ENCODE data around the gene POLE. TPM values are rescaled to one million over a fixed set of nuclear protein-coding genes. Genes with fewer than 3 reads are reported as not detected.

POLE gene
- total and polyA plus RNA-seq, 2 donors (not counting 1 experiment from before 2014, with no cell fraction given), result 6.2 to 9.6 TPM

GRCh38 chr12:132717531-132718387 is 30.6 kb upstream of the POLE start:
- Histone ChIP-seq H3K27me3 (ENCODE audit: control insufficient read depth, insufficient read depth, low read length) (no peaks in the 10 kb centered on the region), H3K79me2 (ENCODE audit: control insufficient read depth, insufficient read depth, low read length) (peaks cover 14% of the 10 kb centered on the region), H3K36me3 (ENCODE audit: control insufficient read depth, insufficient read depth, low read length) (peaks cover 18% of the 10 kb centered on the region), H3K4me2 (ENCODE audit: extremely low read depth, insufficient read depth, low read length) (no peak overlapping the region), H3K4me1 (ENCODE audit: control insufficient read depth, extremely low read depth, insufficient read depth, low read length) (no peaks in the 10 kb centered on the region), H3K4me3 (replicated peaks in 1 of 4; ENCODE audit: control extremely low read depth in 1 of 4, insufficient read depth in 1 of 4, low read depth in 3 of 4, low read length in 4 of 4) (no peak overlapping the region), H4K20me1 (ENCODE audit: control insufficient read depth, extremely low read depth, insufficient read depth, low read length) (no peaks in the 10 kb centered on the region), H3K27ac (ENCODE audit: insufficient read depth, low read length) (no peak overlapping the region), H3K9me3 (ENCODE audit: control insufficient read depth, insufficient read depth, low read depth, low read length) (no peaks in the 10 kb centered on the region), H2AFZ (ENCODE audit: low read length) (no peak overlapping the region), H3K9ac (ENCODE audit: insufficient read depth, low read length) (no peak overlapping the region)
- no peak for DNase-seq (ENCODE audit: low read depth in 2 of 2)
- TF ChIP-seq CTCF (conservative IDR thresholded peaks at IDR 0.05 in 1 of 2, IDR thresholded peaks at IDR 0.05 in 1 of 2; ENCODE audit: low read depth in 1 of 2, low read length in 2 of 2) (no peak), EZH2 (IDR thresholded peaks at IDR 0.05; ENCODE audit: low read length, missing control alignments) (no peak)

GRCh38 chr12:132717011-132717410 is 29.9 kb upstream of the POLE start:
- H3K27me3 ChIP-seq (ENCODE audit: control insufficient read depth, insufficient read depth, low read length), result no peaks in the 10 kb centered on the region
- no peak for TF ChIP-seq CTCF (conservative IDR thresholded peaks at IDR 0.05 in 1 of 2, IDR thresholded peaks at IDR 0.05 in 1 of 2; ENCODE audit: low read depth in 1 of 2, low read length in 2 of 2)
- no peak overlapping the region for H3K27ac ChIP-seq (ENCODE audit: insufficient read depth, low read length)
- no peak overlapping the region for H3K4me3 ChIP-seq (replicated peaks in 1 of 4; ENCODE audit: control extremely low read depth in 1 of 4, insufficient read depth in 1 of 4, low read depth in 3 of 4, low read length in 4 of 4)
- no peak overlapping the region for H3K9ac ChIP-seq (ENCODE audit: insufficient read depth, low read length)
- H4K20me1 ChIP-seq (ENCODE audit: control insufficient read depth, extremely low read depth, insufficient read depth, low read length), result no peaks in the 10 kb centered on the region
- no peaks in the 10 kb centered on the region for H3K9me3 ChIP-seq (ENCODE audit: control insufficient read depth, insufficient read depth, low read depth, low read length)
- peaks cover 19% of the 10 kb centered on the region for H3K79me2 ChIP-seq (ENCODE audit: control insufficient read depth, insufficient read depth, low read length)
- H3K4me2 ChIP-seq (ENCODE audit: extremely low read depth, insufficient read depth, low read length), result no peak overlapping the region
- DNase-seq (ENCODE audit: low read depth in 2 of 2), result no peak
- H3K4me1 ChIP-seq (ENCODE audit: control insufficient read depth, extremely low read depth, insufficient read depth, low read length), result no peaks in the 10 kb centered on the region
- H3K36me3 ChIP-seq (ENCODE audit: control insufficient read depth, insufficient read depth, low read length), result peaks cover 18% of the 10 kb centered on the region
- no peak overlapping the region for H2AFZ ChIP-seq (ENCODE audit: low read length)

GRCh38 chr12:132716356-132716755 is 29.2 kb upstream of the POLE start:
- H3K4me2 ChIP-seq (ENCODE audit: extremely low read depth, insufficient read depth, low read length), result no peak overlapping the region
- no peaks in the 10 kb centered on the region for H3K4me1 ChIP-seq (ENCODE audit: control insufficient read depth, extremely low read depth, insufficient read depth, low read length)
- H2AFZ ChIP-seq (ENCODE audit: low read length), result no peak overlapping the region
- no peaks in the 10 kb centered on the region for H3K9me3 ChIP-seq (ENCODE audit: control insufficient read depth, insufficient read depth, low read depth, low read length)
- H3K9ac ChIP-seq (ENCODE audit: insufficient read depth, low read length), result no peak overlapping the region
- H3K36me3 ChIP-seq (ENCODE audit: control insufficient read depth, insufficient read depth, low read length), result peaks cover 18% of the 10 kb centered on the region
- no peaks in the 10 kb centered on the region for H4K20me1 ChIP-seq (ENCODE audit: control insufficient read depth, extremely low read depth, insufficient read depth, low read length)
- H3K4me3 ChIP-seq (replicated peaks in 1 of 4; ENCODE audit: control extremely low read depth in 1 of 4, insufficient read depth in 1 of 4, low read depth in 3 of 4, low read length in 4 of 4), result no peak overlapping the region
- DNase-seq (ENCODE audit: low read depth in 2 of 2), result no peak
- no peak for TF ChIP-seq CTCF (conservative IDR thresholded peaks at IDR 0.05 in 1 of 2, IDR thresholded peaks at IDR 0.05 in 1 of 2; ENCODE audit: low read depth in 1 of 2, low read length in 2 of 2)
- no peak for TF ChIP-seq EZH2 (IDR thresholded peaks at IDR 0.05; ENCODE audit: low read length, missing control alignments)
- no peak overlapping the region for H3K27ac ChIP-seq (ENCODE audit: insufficient read depth, low read length)
- peaks cover 25% of the 10 kb centered on the region for H3K79me2 ChIP-seq (ENCODE audit: control insufficient read depth, insufficient read depth, low read length)
- no peaks in the 10 kb centered on the region for H3K27me3 ChIP-seq (ENCODE audit: control insufficient read depth, insufficient read depth, low read length)

Data from fibroblast of lung (primary cell).